HepG2 (cell line): ENCODE data around the gene SCAMP3. TPM values are rescaled to one million over a fixed set of nuclear protein-coding genes. Genes with fewer than 3 reads are reported as not detected.

Experiments
- ATF7-NPFF ChIP-seq: sonication (generic); formaldehyde crosslinking; IDR thresholded peaks from 2 replicates; pipeline ENCODE4 v1.8.1; 2023; ENCODE audit warnings: mild to moderate bottlenecking, low read depth, missing genetic modification reagents, moderate library complexity
- GFI1 ChIP-seq: sonication (generic); formaldehyde crosslinking; IDR thresholded peaks from 2 replicates; pipeline ENCODE4 v1.5.0; 2020; ENCODE audit warnings: missing genetic modification reagents, mild to moderate bottlenecking, borderline replicate concordance
- PAWR ChIP-seq: sonication (generic); formaldehyde crosslinking; IDR thresholded peaks from 2 replicates; pipeline ENCODE4 v1.4.0; 2020; ENCODE audit warnings: missing genetic modification reagents, mild to moderate bottlenecking, borderline replicate concordance
- PPARG ChIP-seq: conservative IDR thresholded peaks from 2 replicates; pipeline ENCODE4 v1.6.1; 2016; ENCODE audit warnings: missing biosample characterization, missing genetic modification reagents
- SMAD3 ChIP-seq: sonication (generic); formaldehyde crosslinking; IDR thresholded peaks from 2 replicates; pipeline ENCODE4 v1.4.0; 2020; ENCODE audit warnings: missing genetic modification reagents
- SP1 ChIP-seq, 2 experiments: fragments of 450-650 bp in 1 of 2; sonication (generic) in 1 of 2; formaldehyde crosslinking in 1 of 2; IDR thresholded peaks; 2 replicates each; pipeline versions ENCODE4 v1.4.0 to v1.6.1; 2016 to 2020; ENCODE audit warnings: missing genetic modification reagents in 1 of 2
- U2AF2 ChIP-seq: fragments of 200-400 bp; formaldehyde crosslinking; IDR thresholded peaks from 2 replicates; pipeline ENCODE4 v1.6.1; 2017; ENCODE audit warnings: low read depth, mild to moderate bottlenecking, low read length
- WIZ ChIP-seq: sonication (generic); formaldehyde crosslinking; IDR thresholded peaks from 2 replicates; pipeline ENCODE4 v1.5.1; 2020; ENCODE audit warnings: mild to moderate bottlenecking, missing genetic modification reagents
- ZFP1 ChIP-seq: IDR thresholded peaks from 2 replicates; pipeline ENCODE4 v1.6.1; 2016
- ZNF350 ChIP-seq: sonication (generic); formaldehyde crosslinking; IDR thresholded peaks from 2 replicates; pipeline ENCODE4 v1.4.0; 2020; ENCODE audit warnings: mild to moderate bottlenecking, low read depth, missing genetic modification reagents, borderline replicate concordance
- polyA plus RNA-seq, 8 experiments: library from polyadenylated mRNA; depleted of rRNA in 3 of 8; stranded (reverse) in 7 of 8; unstranded in 1 of 8; fragments of >200 nt; fragmentation: Illumina TruSeq in 4 of 8; extraction: Trizol in 4 of 8; gene quantifications; 2 replicates each; pipeline versions ENCODE4 v1.2.1 to v1.2.3, GENCODE V29; 2011 to 2016; ENCODE audit warnings: low read depth in 4 of 8, missing spikeins in 1 of 8, mixed read lengths in 1 of 8; ENCODE audit not compliant: insufficient read depth in 1 of 8
- total RNA-seq, 5 experiments: library from RNA; depleted of rRNA; stranded (reverse); fragments of >200 nt; fragmentation: Illumina TruSeq; extraction: Trizol; gene quantifications; 2 replicates each; pipeline ENCODE4 v1.2.3, GENCODE V29; 2016; ENCODE audit warnings: low read depth in 1 of 5
- TF ChIP-seq, protein P1 (sequence below): sonication (generic); formaldehyde crosslinking; IDR thresholded peaks from 2 replicates; pipeline ENCODE4 v1.5.0; 2020; ENCODE audit warnings: mild to moderate bottlenecking, missing genetic modification reagents, borderline replicate concordance
- TF ChIP-seq, protein P2 (sequence below): sonication (generic); formaldehyde crosslinking; IDR thresholded peaks from 2 replicates; pipeline ENCODE4 v1.8.1; 2022; ENCODE audit warnings: low read depth, mild to moderate bottlenecking, missing genetic modification reagents
- TF ChIP-seq, protein P3 (sequence below): sonication (generic); formaldehyde crosslinking; IDR thresholded peaks from 2 replicates; pipeline ENCODE4 v1.5.0; 2020; ENCODE audit warnings: missing genetic modification reagents
- TF ChIP-seq, protein P4 (sequence below): sonication (generic); formaldehyde crosslinking; IDR thresholded peaks from 2 replicates; pipeline ENCODE4 v1.8.1; 2023; ENCODE audit warnings: mild to moderate bottlenecking, missing genetic modification reagents
- TF ChIP-seq, protein P5 (sequence below): sonication (generic); formaldehyde crosslinking; IDR thresholded peaks from 2 replicates; pipeline ENCODE4 v1.8.1; 2023; ENCODE audit warnings: mild to moderate bottlenecking, moderate library complexity, missing genetic modification reagents
- TF ChIP-seq, protein P6 (sequence below): sonication (generic); formaldehyde crosslinking; IDR thresholded peaks from 2 replicates; pipeline ENCODE4 v1.5.1; 2020; ENCODE audit warnings: mild to moderate bottlenecking, missing genetic modification reagents

Gene SCAMP3
- total and polyA plus RNA-seq, 2 of the 13 experiments (the other 11 are each of a cell fraction or from before 2014, with no cell fraction given): 46.8 to 83.3 TPM

DNA sequence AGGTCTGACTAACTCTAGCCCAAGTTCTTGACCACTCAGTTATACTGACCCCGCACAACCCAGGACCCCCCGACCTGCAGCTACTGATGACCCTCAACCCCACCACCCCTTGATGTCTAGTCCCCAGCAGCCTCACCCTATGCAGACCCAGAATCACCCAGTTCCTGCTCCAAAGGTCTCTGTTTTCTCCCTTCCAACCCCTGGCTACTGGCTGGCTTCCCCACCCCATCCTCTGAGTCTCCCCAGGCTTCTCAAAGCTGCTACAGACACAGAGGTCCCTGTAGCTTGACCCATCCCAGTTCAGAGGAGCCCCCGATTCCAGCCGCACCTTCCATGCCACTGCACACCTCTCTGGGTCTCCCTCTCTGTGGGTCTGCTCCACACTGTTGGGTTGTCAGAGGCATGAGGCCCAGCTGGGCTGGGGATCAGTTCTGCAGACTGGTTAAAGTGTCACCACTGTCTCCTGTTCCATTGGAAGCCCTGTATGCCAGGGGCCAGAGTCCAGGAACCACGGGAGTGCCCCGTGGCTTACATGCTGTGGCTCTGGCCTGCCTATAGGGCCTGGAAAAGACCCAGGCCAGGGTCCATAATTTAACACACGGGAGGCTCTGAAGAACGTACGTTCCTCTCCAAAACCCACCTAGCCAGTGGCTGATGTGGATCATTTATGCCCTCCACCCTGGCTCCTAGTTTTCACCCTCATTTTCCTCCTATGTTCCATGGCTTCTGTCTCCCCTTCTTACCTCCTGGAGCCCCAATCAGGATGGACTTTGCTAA lies 38.6 kb upstream of the SCAMP3 start (continued):
- TF ChIP-seq SMAD3 (peak; percentile 84), ZNF350 (CRISPR knock-in tag) (peak; percentile 83; the same call in 1 of the 2 replicates), ATF7-NPFF (CRISPR knock-in tag) (peak; percentile 57), GFI1 (CRISPR knock-in tag) (no peak; the same call in 1 of the 2 replicates), PPARG (peak; percentile 86), SP1 (IDR thresholded peaks at IDR 0.05) (no peak), SP1 (CRISPR knock-in tag; IDR thresholded peaks at IDR 0.05) (no peak), WIZ (peak; percentile 91), U2AF2 (no peak), ZFP1 (CRISPR knock-in tag) (peak; percentile 68; the same call in 1 of the 2 replicates), PAWR (no peak)
- TF ChIP-seq, protein P1, sequence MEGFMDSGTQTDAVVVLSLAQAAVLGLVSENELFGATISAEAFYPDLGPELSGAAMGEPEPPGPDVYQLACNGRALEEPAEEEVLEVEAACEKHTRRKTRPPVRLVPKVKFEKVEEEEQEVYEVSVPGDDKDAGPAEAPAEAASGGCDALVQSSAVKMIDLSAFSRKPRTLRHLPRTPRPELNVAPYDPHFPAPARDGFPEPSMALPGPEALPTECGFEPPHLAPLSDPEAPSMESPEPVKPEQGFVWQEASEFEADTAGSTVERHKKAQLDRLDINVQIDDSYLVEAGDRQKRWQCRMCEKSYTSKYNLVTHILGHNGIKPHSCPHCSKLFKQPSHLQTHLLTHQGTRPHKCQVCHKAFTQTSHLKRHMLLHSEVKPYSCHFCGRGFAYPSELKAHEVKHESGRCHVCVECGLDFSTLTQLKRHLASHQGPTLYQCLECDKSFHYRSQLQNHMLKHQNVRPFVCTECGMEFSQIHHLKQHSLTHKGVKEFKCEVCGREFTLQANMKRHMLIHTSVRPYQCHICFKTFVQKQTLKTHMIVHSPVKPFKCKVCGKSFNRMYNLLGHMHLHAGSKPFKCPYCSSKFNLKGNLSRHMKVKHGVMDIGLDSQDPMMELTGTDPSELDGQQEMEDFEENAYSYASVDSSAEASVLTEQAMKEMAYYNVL (CRISPR knock-in tag): peak; percentile 90; the same call in 1 of the 2 replicates
- TF ChIP-seq, protein P2, sequence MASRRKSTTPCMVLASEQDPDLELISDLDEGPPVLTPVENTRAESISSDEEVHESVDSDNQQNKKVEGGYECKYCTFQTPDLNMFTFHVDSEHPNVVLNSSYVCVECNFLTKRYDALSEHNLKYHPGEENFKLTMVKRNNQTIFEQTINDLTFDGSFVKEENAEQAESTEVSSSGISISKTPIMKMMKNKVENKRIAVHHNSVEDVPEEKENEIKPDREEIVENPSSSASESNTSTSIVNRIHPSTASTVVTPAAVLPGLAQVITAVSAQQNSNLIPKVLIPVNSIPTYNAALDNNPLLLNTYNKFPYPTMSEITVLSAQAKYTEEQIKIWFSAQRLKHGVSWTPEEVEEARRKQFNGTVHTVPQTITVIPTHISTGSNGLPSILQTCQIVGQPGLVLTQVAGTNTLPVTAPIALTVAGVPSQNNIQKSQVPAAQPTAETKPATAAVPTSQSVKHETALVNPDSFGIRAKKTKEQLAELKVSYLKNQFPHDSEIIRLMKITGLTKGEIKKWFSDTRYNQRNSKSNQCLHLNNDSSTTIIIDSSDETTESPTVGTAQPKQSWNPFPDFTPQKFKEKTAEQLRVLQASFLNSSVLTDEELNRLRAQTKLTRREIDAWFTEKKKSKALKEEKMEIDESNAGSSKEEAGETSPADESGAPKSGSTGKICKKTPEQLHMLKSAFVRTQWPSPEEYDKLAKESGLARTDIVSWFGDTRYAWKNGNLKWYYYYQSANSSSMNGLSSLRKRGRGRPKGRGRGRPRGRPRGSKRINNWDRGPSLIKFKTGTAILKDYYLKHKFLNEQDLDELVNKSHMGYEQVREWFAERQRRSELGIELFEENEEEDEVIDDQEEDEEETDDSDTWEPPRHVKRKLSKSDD (CRISPR knock-in tag): no peak
- TF ChIP-seq, protein P3, sequence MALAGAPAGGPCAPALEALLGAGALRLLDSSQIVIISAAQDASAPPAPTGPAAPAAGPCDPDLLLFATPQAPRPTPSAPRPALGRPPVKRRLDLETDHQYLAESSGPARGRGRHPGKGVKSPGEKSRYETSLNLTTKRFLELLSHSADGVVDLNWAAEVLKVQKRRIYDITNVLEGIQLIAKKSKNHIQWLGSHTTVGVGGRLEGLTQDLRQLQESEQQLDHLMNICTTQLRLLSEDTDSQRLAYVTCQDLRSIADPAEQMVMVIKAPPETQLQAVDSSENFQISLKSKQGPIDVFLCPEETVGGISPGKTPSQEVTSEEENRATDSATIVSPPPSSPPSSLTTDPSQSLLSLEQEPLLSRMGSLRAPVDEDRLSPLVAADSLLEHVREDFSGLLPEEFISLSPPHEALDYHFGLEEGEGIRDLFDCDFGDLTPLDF (CRISPR knock-in tag): peak; percentile 53; the same call in 1 of the 2 replicates
- TF ChIP-seq, protein P4, sequence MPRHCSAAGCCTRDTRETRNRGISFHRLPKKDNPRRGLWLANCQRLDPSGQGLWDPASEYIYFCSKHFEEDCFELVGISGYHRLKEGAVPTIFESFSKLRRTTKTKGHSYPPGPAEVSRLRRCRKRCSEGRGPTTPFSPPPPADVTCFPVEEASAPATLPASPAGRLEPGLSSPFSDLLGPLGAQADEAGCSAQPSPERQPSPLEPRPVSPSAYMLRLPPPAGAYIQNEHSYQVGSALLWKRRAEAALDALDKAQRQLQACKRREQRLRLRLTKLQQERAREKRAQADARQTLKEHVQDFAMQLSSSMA (CRISPR knock-in tag): peak; percentile 69; the same call in 1 of the 2 replicates
- TF ChIP-seq, protein P5, sequence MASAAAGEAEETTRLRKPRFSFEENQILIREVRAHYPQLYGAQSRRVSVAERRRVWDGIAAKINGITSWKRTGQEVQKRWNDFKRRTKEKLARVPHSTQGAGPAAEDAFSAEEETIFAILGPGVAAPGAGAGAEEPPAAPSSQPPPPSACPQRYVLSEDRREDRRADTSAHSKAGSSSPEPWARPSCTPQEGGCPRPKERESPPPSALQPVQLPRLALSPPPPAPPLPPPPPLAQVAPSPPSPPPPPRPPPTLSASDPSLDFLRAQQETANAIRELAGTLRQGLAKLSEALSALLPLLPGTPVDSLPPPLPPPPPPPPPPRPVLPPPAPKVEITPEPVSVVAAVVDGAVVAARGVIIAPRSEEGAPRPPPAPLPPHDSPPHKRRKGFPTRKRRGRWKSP (CRISPR knock-in tag): peak; percentile 64; the same call in 1 of the 2 replicates
- TF ChIP-seq, protein P6, sequence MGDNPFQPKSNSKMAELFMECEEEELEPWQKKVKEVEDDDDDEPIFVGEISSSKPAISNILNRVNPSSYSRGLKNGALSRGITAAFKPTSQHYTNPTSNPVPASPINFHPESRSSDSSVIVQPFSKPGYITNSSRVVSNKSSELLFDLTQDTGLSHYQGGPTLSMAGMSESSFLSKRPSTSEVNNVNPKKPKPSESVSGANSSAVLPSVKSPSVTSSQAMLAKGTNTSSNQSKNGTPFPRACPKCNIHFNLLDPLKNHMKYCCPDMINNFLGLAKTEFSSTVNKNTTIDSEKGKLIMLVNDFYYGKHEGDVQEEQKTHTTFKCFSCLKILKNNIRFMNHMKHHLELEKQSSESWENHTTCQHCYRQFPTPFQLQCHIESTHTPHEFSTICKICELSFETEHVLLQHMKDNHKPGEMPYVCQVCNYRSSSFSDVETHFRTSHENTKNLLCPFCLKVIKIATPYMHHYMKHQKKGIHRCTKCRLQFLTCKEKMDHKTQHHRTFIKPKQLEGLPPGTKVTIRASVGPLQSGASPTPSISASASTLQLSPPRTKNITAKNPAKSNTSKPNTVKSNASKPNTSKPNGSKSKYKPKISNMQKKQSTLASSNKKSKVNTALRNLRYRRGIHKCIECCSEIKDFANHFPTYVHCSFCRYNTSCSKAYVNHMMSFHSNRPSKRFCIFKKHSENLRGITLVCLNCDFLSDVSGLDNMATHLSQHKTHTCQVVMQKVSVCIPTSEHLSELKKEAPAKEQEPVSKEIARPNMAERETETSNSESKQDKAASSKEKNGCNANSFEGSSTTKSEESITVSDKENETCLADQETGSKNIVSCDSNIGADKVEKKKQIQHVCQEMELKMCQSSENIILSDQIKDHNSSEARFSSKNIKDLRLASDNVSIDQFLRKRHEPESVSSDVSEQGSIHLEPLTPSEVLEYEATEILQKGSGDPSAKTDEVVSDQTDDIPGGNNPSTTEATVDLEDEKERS: no peak
